ENCODE measurements around the gene TBC1D26.
"Not testable (repeated sequence)": the region's sequence is repeated elsewhere in the genome, so short reads cannot be mapped to it uniquely, and the experiment has no call there.

TBC1D26 gene

GRCh38 chr17:15744074-15744676 is 12.1 kb downstream of the TBC1D26 start:
- DNase-seq (ENCODE audit: low read depth) = no peak

- DNase-seq (ENCODE audit: low read depth) = no peak
Measured at GRCh38 chr17:15744885-15745284, 12.8 kb downstream of the TBC1D26 start.

- DNase-seq (ENCODE audit: low read depth) = not testable (repeated sequence)
Measured at GRCh38 chr17:15749403-15749802, 17.3 kb downstream of the TBC1D26 start.

- not testable (repeated sequence) for DNase-seq (ENCODE audit: low read depth)
Measured at GRCh38 chr17:15768865-15769533, 36.9 kb downstream of the TBC1D26 start.

GRCh38 chr17:15770679-15771078 is 38.6 kb downstream of the TBC1D26 start:
- not testable (repeated sequence) for DNase-seq (ENCODE audit: low read depth)

GRCh38 chr17:15776871-15777270 is 44.8 kb downstream of the TBC1D26 start:
- DNase-seq (ENCODE audit: low read depth) = no peak

- DNase-seq (ENCODE audit: low read depth) = no peak
Measured at GRCh38 chr17:15777297-15777696, 45.2 kb downstream of the TBC1D26 start.

- no peak for DNase-seq (ENCODE audit: low read depth)
Measured at GRCh38 chr17:15777717-15778116, 45.6 kb downstream of the TBC1D26 start.

GRCh38 chr17:15779119-15779518 is 47.0 kb downstream of the TBC1D26 start:
- DNase-seq (ENCODE audit: low read depth) = no peak

- DNase-seq (ENCODE audit: low read depth) = no peak
Measured at GRCh38 chr17:15780188-15780587, 48.1 kb downstream of the TBC1D26 start.

GRCh38 chr17:15782866-15783265 is 50.8 kb downstream of the TBC1D26 start:
- peak; percentile 19 for DNase-seq (ENCODE audit: low read depth)

- DNase-seq (ENCODE audit: low read depth) = no peak
Measured at GRCh38 chr17:15783461-15783860, 51.4 kb downstream of the TBC1D26 start.

- peak; percentile 14 for DNase-seq (ENCODE audit: low read depth)
Measured at GRCh38 chr17:15784351-15784750, 52.3 kb downstream of the TBC1D26 start.

GRCh38 chr17:15787363-15788075 is 55.4 kb downstream of the TBC1D26 start:
- DNase-seq (ENCODE audit: low read depth) = not testable (repeated sequence)

GRCh38 chr17:15788365-15788764 is 56.3 kb downstream of the TBC1D26 start:
- not testable (repeated sequence) for DNase-seq (ENCODE audit: low read depth)
